ENCODE data around the gene CCDC141.

CCDC141 gene

DNA sequence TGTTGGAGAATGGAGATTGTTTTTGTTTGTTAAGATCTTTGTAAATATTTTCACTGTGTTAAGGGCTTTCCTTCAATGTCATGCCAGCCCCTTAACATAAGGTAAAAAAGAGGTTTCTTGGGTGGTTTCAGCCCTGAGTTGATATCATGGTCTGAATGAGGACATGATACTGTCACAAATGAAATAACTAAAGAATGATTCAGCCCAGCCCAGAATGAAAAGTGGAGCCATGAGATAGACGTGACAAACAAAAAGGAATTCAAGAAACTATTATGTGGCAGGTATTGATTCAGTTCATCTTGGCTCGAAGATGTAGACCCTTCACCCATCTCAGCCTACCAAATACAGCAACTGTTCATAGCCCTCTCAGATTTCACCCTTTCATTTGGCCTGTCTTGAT, 154.1 kb downstream of the CCDC141 start:
- Mint-ChIP-seq H3K27ac (no peak overlapping the region), H3K9me3 (no peaks in the 10 kb centered on the region), H3K36me3 (ENCODE audit: low read depth) (no peaks in the 10 kb centered on the region), H3K27me3 (peaks cover 1% of the 10 kb centered on the region), H3K4me3 (no peak overlapping the region), H3K4me1 (ENCODE audit: low read depth) (peaks cover 16% of the 10 kb centered on the region)
- intact Hi-C loops (cut with micrococcal nuclease), result loop anchor here (10.0 kb wide), 1 partner anchor 229 kb away; no protein-coding TSS in a partner anchor

DNA sequence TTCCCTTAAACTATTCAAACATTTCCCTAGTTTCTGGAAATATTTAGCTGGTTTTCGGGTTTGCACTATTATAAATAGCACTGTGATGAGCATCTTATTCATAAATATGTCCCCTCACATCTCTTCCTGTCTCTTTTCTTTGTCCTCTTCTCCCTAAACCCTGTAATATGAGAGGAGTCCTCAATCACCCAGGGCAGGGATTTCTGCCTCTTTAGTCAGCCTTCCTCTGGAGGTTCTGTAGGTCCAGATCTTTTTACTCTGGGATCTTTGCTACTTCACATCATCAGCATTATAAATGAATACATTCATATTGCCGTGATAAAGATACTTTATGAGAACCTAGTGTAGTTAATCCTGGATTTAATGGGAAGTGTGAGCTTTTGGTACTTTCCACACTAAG, 154.8 kb downstream of the CCDC141 start:
- H3K4me3 Mint-ChIP-seq, result no peak overlapping the region
- intact Hi-C loops (cut with micrococcal nuclease), result loop anchor here (10.0 kb wide), 1 partner anchor 230 kb away; no protein-coding TSS in a partner anchor
- no peak overlapping the region for H3K27ac Mint-ChIP-seq
- peaks cover 1% of the 10 kb centered on the region for H3K27me3 Mint-ChIP-seq
- no peaks in the 10 kb centered on the region for H3K36me3 Mint-ChIP-seq (ENCODE audit: low read depth)
- H3K4me1 Mint-ChIP-seq (ENCODE audit: low read depth), result peaks cover 16% of the 10 kb centered on the region
- H3K9me3 Mint-ChIP-seq, result no peaks in the 10 kb centered on the region

DNA sequence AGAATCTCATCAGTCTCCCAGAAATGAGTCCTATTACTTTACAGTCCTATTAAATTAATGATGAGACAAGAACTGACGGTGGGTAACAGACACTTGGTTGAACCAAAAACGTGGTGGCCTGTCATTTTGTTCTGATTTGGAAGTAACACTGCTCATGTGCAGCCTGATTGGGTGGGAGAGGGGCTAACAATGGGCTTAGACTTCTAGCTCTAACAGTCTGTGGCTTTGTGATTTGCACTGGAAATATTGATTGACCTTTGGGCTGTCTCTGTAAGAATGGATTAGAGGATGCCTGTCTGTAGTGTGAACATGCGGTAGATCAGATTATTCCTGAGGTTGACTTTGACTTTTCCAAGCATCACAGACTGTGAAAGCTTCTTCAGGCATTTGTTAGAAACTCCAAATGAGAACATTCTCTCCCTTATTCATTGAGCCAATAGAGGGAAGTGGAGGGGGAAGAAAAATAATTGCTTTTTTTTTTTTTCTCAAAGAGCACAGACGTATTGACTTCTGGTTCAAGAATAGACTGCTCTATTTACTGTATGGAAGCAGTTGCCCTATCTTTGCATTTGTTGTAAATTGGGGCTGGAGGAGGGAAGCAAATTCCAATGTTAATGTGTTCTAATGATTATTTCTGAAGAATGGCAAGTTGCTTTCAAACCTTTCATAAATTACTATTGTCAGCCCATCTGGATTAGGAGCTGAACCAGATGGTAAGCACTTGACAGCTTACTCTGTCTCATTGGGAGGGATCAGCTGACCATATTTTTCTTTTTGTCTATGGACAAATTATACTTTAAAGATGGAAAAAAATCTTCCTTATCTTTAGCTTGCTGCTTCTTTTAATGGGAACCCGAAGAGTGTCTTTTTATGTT, 156.9 kb downstream of the CCDC141 start:
- Mint-ChIP-seq H3K4me1 (ENCODE audit: low read depth) (peaks cover 16% of the 10 kb centered on the region), H3K27ac (no peak overlapping the region), H3K9me3 (no peaks in the 10 kb centered on the region), H3K27me3 (peaks cover 1% of the 10 kb centered on the region), H3K36me3 (ENCODE audit: low read depth) (no peaks in the 10 kb centered on the region), H3K4me3 (no peak overlapping the region)
- intact Hi-C loops (cut with micrococcal nuclease), result loop anchor here (10.0 kb wide), 1 partner anchor 232 kb away; no protein-coding TSS in a partner anchor

- intact Hi-C loops (cut with micrococcal nuclease), result loop anchor here (1.0 to 10.0 kb wide), 2 partner anchors 22 to 233 kb away; no protein-coding TSS in a partner anchor
Measured at GRCh38 chr2:178891959-178892485, 157.9 kb downstream of the CCDC141 start.

DNA sequence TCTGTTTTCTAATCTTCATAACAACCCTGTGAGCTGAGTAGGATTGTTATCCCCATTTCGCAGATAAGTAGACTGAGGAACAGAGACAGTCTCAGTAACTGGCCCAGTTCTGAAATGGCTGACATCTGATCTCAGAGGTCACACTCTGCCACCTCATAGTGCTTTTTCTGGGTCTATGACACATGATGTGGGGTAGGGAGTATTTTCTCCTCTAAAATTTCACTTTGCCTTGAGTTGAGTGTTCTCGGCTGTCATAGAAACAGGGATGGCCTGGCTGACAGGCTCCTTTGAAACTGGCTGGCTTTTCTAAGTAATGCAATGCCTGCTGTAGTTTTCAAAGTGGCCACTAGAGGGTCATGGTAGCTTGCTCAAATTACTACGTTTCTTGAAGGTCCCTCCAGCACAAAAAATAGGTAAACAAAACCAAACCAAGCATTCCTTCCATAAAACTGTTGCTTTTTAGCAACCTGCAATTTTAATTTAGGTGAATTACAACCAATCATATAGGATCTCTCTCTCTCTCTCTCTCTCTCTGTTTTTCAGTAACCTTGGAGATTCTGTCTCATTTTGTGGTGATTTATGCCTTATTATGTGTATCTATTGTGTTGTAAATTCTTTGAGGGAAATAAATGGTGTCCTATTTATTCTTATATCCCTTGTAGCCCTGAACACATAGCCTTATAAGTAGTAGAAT, 158.5 kb downstream of the CCDC141 start:
- intact Hi-C loops (cut with micrococcal nuclease), result loop anchor here (1.0 to 10.0 kb wide), 2 partner anchors 23 to 233 kb away; no protein-coding TSS in a partner anchor
- H3K9me3 Mint-ChIP-seq, result no peaks in the 10 kb centered on the region
- peaks cover 16% of the 10 kb centered on the region for H3K4me1 Mint-ChIP-seq (ENCODE audit: low read depth)
- H3K27ac Mint-ChIP-seq, result peak overlapping the region; percentile 53
- H3K27me3 Mint-ChIP-seq, result peaks cover 1% of the 10 kb centered on the region
- no peaks in the 10 kb centered on the region for H3K36me3 Mint-ChIP-seq (ENCODE audit: low read depth)
- no peak overlapping the region for H3K4me3 Mint-ChIP-seq

More at GRCh38 chr2:178891959-178892485, 157.9 kb downstream of the CCDC141 start:
- Mint-ChIP-seq H3K4me3 (no peak overlapping the region), H3K36me3 (ENCODE audit: low read depth) (no peaks in the 10 kb centered on the region), H3K4me1 (ENCODE audit: low read depth) (peaks cover 16% of the 10 kb centered on the region), H3K27ac (peak overlapping the region; percentile 53), H3K27me3 (peaks cover 1% of the 10 kb centered on the region), H3K9me3 (no peaks in the 10 kb centered on the region)

DNA sequence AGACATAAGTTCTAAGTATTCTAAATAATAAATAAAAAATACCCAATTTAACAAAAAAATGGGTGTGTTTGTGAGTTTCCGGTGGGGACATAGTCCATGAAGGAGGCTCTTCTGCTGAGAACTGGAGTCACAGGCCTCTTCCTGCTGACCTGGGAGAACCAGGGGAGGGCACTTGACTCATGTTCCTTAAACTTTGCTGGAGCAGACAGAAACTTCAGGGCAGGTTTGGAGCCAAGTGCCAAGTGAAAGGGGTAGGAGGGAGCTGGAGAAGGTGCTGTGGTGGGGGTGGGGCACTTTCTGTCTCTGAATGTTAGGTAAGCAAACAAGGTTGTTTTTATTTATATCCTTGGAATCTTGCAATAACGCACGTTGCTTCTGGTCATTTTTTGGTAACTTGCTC, 163.9 kb downstream of the CCDC141 start:
- H3K27me3 Mint-ChIP-seq, result no peaks in the 10 kb centered on the region
- H3K9me3 Mint-ChIP-seq, result no peaks in the 10 kb centered on the region
- intact Hi-C loops (cut with micrococcal nuclease), result no loop called here
- no peak overlapping the region for H3K27ac Mint-ChIP-seq
- no peaks in the 10 kb centered on the region for H3K36me3 Mint-ChIP-seq (ENCODE audit: low read depth)
- no peak overlapping the region for H3K4me3 Mint-ChIP-seq
- no peaks in the 10 kb centered on the region for H3K4me1 Mint-ChIP-seq (ENCODE audit: low read depth)

- Mint-ChIP-seq H3K4me1 (ENCODE audit: low read depth) (no peaks in the 10 kb centered on the region), H3K27me3 (no peaks in the 10 kb centered on the region), H3K27ac (no peak overlapping the region), H3K4me3 (no peak overlapping the region), H3K36me3 (ENCODE audit: low read depth) (no peaks in the 10 kb centered on the region), H3K9me3 (no peaks in the 10 kb centered on the region)
- intact Hi-C loops (cut with micrococcal nuclease), result no loop called here
Measured at GRCh38 chr2:178884440-178884839, 165.5 kb downstream of the CCDC141 start.

DNA sequence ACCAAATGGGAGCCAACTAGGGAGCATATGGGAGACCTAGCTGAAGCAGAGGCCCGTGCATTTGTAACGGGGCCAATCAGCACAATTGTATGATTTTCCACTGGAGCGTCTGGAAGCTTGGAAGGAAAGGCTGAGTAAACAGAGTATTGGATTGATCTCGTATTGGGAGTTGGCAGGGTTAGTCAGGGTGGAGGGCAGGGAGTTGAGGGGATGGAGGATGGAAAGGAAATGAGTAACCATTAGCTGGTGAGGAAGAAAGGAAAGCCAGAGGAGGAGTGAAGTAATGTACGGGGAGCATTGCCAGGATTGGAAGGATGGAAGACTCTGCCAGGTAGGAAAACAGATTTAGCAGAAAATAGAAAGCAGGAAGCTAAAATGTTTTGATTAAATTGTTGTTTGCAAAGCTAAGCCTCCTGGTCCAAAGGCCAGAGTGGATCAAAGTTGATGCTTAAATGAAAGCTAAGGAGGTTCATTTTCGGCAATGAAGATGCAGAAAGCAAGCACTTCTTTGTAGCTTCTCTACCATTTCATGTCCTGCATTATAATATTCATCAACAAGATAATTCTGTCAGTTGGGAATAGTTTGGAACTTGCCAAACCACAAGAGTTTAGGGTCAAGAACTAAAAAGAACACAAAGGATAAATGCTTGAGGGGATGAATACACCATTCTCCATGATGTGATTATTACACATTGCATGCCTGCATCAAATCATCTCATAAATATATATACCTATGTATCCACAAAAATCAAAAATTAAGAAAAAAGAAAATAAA, 167.1 kb downstream of the CCDC141 start:
- intact Hi-C loops (cut with micrococcal nuclease), result no loop called here
- Mint-ChIP-seq H3K36me3 (ENCODE audit: low read depth) (no peaks in the 10 kb centered on the region), H3K4me3 (no peak overlapping the region), H3K9me3 (no peaks in the 10 kb centered on the region), H3K4me1 (ENCODE audit: low read depth) (no peaks in the 10 kb centered on the region), H3K27me3 (no peaks in the 10 kb centered on the region), H3K27ac (no peak overlapping the region)

DNA sequence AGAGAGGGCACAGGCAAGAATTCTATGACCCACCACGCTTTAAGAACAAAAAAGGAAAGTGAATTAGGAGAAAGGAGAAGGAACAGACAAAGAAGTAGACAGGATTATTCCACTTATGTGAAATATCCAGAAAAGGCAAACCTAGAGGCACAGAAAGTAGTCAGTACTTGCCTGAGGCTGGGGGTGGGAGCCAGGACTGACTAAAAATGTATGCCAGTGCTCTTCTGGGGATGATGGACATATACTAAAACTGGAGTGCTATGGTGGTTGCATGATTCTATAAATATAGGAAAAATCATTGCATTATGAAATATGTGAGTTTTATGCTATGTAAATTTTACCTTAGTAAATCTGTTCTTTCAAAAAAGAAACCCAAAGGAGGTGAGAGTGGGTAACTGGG, 168.9 kb downstream of the CCDC141 start:
- Mint-ChIP-seq H3K27ac (no peak overlapping the region), H3K27me3 (no peaks in the 10 kb centered on the region), H3K4me3 (no peak overlapping the region), H3K36me3 (ENCODE audit: low read depth) (no peaks in the 10 kb centered on the region), H3K9me3 (no peaks in the 10 kb centered on the region), H3K4me1 (ENCODE audit: low read depth) (no peaks in the 10 kb centered on the region)
- intact Hi-C loops (cut with micrococcal nuclease), result no loop called here

- H3K4me3 Mint-ChIP-seq, result no peak overlapping the region
- no peaks in the 10 kb centered on the region for H3K4me1 Mint-ChIP-seq (ENCODE audit: low read depth)
- no peaks in the 10 kb centered on the region for H3K36me3 Mint-ChIP-seq (ENCODE audit: low read depth)
- H3K27ac Mint-ChIP-seq, result no peak overlapping the region
- no peaks in the 10 kb centered on the region for H3K27me3 Mint-ChIP-seq
- H3K9me3 Mint-ChIP-seq, result no peaks in the 10 kb centered on the region
- intact Hi-C loops (cut with micrococcal nuclease), result no loop called here
Measured at GRCh38 chr2:178880257-178880656, 169.7 kb downstream of the CCDC141 start.

DNA sequence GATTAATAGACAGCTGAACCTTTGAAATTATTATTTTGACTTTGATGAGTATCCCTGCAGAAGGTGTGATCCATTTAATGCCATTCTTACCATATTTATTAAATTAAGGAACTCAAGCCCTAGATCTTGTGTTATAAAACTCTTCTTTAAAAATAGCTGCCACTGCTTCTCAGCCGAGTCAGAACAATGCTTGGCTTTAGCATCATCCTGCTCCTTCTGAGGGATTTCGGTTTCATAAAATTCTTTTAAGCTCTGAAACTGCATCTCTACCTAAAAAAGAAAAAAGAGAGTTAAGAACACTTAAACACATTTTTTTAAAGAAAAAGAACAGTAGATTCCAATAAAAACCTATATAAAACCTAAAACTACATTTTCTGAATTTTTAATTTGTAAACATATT, 172.1 kb downstream of the CCDC141 start:
- H3K4me3 Mint-ChIP-seq, result no peak overlapping the region
- H3K4me1 Mint-ChIP-seq (ENCODE audit: low read depth), result no peaks in the 10 kb centered on the region
- no peaks in the 10 kb centered on the region for H3K9me3 Mint-ChIP-seq
- intact Hi-C loops (cut with micrococcal nuclease), result no loop called here
- no peaks in the 10 kb centered on the region for H3K36me3 Mint-ChIP-seq (ENCODE audit: low read depth)
- no peak overlapping the region for H3K27ac Mint-ChIP-seq
- no peaks in the 10 kb centered on the region for H3K27me3 Mint-ChIP-seq

- H3K36me3 Mint-ChIP-seq (ENCODE audit: low read depth), result no peaks in the 10 kb centered on the region
- intact Hi-C loops (cut with micrococcal nuclease), result no loop called here
- H3K27me3 Mint-ChIP-seq, result no peaks in the 10 kb centered on the region
- H3K4me3 Mint-ChIP-seq, result no peak overlapping the region
- no peaks in the 10 kb centered on the region for H3K9me3 Mint-ChIP-seq
- no peaks in the 10 kb centered on the region for H3K4me1 Mint-ChIP-seq (ENCODE audit: low read depth)
- no peak overlapping the region for H3K27ac Mint-ChIP-seq
Measured at GRCh38 chr2:178874529-178875240, 175.3 kb downstream of the CCDC141 start.

DNA sequence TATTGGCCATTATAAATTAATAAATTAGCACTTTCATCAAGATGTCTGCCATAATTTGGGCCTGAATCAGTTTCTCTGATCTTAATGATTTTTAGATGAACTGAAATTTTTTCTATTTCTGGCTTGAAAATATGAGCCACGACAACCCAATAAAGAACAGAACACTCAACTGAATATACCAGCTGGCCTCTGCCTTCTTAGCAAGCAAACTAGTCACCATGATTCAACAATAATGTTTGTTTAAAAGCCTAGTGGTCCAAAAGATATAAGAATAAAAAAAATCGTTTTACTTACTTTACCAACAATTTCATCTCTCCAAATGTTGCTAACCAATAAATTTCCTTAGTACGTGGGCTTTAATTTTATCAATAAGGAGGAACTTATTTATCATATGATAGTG, 176.0 kb downstream of the CCDC141 start:
- Mint-ChIP-seq H3K9me3 (no peaks in the 10 kb centered on the region), H3K27ac (no peak overlapping the region), H3K4me1 (ENCODE audit: low read depth) (no peaks in the 10 kb centered on the region), H3K36me3 (ENCODE audit: low read depth) (no peaks in the 10 kb centered on the region), H3K4me3 (no peak overlapping the region), H3K27me3 (no peaks in the 10 kb centered on the region)
- intact Hi-C loops (cut with micrococcal nuclease), result no loop called here

All from dendritic cell treated with granulocyte-macrophage colony-stimulating factor and Interleukin-4, amounts not matched to agents 40 ng/mL and 50 ng/mL, for 4 days (primary cell).